Spinal cord (tissue), 10 donors: ENCODE data around the gene AGPAT2. TPM values are rescaled to one million over a fixed set of nuclear protein-coding genes. Genes with fewer than 3 reads are reported as not detected.

Experiments
- DNase-seq, 6 donors: peaks; one replicate each; pipeline versions ENCODE4 v3.0.0 to v3.0.0-alpha.2; 2013 to 2015; ENCODE audit warnings: low spot score in 6 of 6, low read depth in 4 of 6
- H3K27ac ChIP-seq: one replicate; pipeline ENCODE4 v1.5.1; 2013; ENCODE audit warnings: low read depth, low read length, control low read depth
- H3K27me3 ChIP-seq: one replicate; pipeline ENCODE4 v1.6.1; 2013; ENCODE audit warnings: low read length; ENCODE audit not compliant: control insufficient read depth, insufficient read depth
- H3K36me3 ChIP-seq: one replicate; pipeline ENCODE4 v1.6.1; 2013; ENCODE audit warnings: low read length; ENCODE audit not compliant: control insufficient read depth, insufficient read depth
- H3K4me1 ChIP-seq: one replicate; pipeline ENCODE4 v1.6.1; 2013; ENCODE audit warnings: low read length; ENCODE audit not compliant: control insufficient read depth, insufficient read depth
- H3K4me3 ChIP-seq: one replicate; pipeline ENCODE4 v1.5.1; 2013; ENCODE audit warnings: low read depth, low read length, control low read depth
- H3K9me3 ChIP-seq: one replicate; pipeline ENCODE4 v1.6.1; 2013; ENCODE audit warnings: low read length; ENCODE audit not compliant: control insufficient read depth, insufficient read depth
- WGBS: methylation state at CpG from one replicate; pipeline ENCODE4 v1.1.5; 2013; ENCODE audit warnings: missing lambda C conversion rate; ENCODE audit not compliant: insufficient coverage; 5-methylcytosine and 5-hydroxymethylcytosine counted together
- polyA plus RNA-seq, 2 donors: library from polyadenylated mRNA; unstranded; fragments of 120-200 nt; gene quantifications; one replicate each; pipeline ENCODE4 v1.2.1, GENCODE V29; 2013; ENCODE audit not compliant: insufficient read length in 2 of 2
- total RNA-seq, 2 donors: library from RNA; depleted of rRNA in 1 of 2; stranded (reverse); fragments of 120-200 nt in 1 of 2; fragments of >200 nt in 1 of 2; gene quantifications; one replicate each; pipeline versions ENCODE4 v1.2.3 to v1.2.4, GENCODE V29; 2013 to 2014
- donor health status: healthy.

The AGPAT2 gene
- total and polyA plus RNA-seq, 4 donors, result 8.7 to 14.3 (median 10.1) TPM

GRCh38 chr9:136696502-136696901, 9.2 kb upstream of the AGPAT2 start:
- Histone ChIP-seq H3K36me3 (peaks cover 3% of the 10 kb centered on the region), H3K27me3 (no peaks in the 10 kb centered on the region), H3K27ac (no peak overlapping the region), H3K9me3 (no peaks in the 10 kb centered on the region), H3K4me3 (no peak overlapping the region), H3K4me1 (peaks cover 25% of the 10 kb centered on the region)
- DNase-seq, result no peak
- 50% methylated on average over 7 of the region's 9 CpGs for WGBS

GRCh38 chr9:136695955-136696354, 8.7 kb upstream of the AGPAT2 start:
- no peak for DNase-seq
- H3K9me3 ChIP-seq, result no peaks in the 10 kb centered on the region
- H3K4me3 ChIP-seq, result no peak overlapping the region
- peaks cover 25% of the 10 kb centered on the region for H3K4me1 ChIP-seq
- H3K27me3 ChIP-seq, result no peaks in the 10 kb centered on the region
- peaks cover 3% of the 10 kb centered on the region for H3K36me3 ChIP-seq
- WGBS, result 71% methylated on average over 21 of the region's 23 CpGs
- no peak overlapping the region for H3K27ac ChIP-seq

GRCh38 chr9:136695435-136695895, 8.2 kb upstream of the AGPAT2 start:
- DNase-seq, result peak in 1 of 6 donors; percentile 30
- Histone ChIP-seq H3K27ac (no peak overlapping the region), H3K9me3 (no peaks in the 10 kb centered on the region), H3K4me3 (no peak overlapping the region), H3K36me3 (peaks cover 3% of the 10 kb centered on the region), H3K4me1 (peaks cover 25% of the 10 kb centered on the region), H3K27me3 (no peaks in the 10 kb centered on the region)
- WGBS, result 55% methylated on average over 10 of the region's 10 CpGs

- H3K36me3 ChIP-seq, result peaks cover 3% of the 10 kb centered on the region
- H3K4me3 ChIP-seq, result no peak overlapping the region
- H3K27me3 ChIP-seq, result no peaks in the 10 kb centered on the region
- peaks cover 25% of the 10 kb centered on the region for H3K4me1 ChIP-seq
- DNase-seq, result no peak
- no peaks in the 10 kb centered on the region for H3K9me3 ChIP-seq
- H3K27ac ChIP-seq, result no peak overlapping the region
- WGBS, result 90% methylated on average over 4 of the region's 11 CpGs
Observed at GRCh38 chr9:136694872-136695247, 7.6 kb upstream of the AGPAT2 start.

- Histone ChIP-seq H3K4me3 (no peak overlapping the region), H3K9me3 (no peaks in the 10 kb centered on the region), H3K27me3 (no peaks in the 10 kb centered on the region), H3K4me1 (peaks cover 25% of the 10 kb centered on the region), H3K27ac (no peak overlapping the region), H3K36me3 (peaks cover 3% of the 10 kb centered on the region)
- WGBS, result 42% methylated on average over 28 of the region's 32 CpGs
- no peak for DNase-seq
Observed at GRCh38 chr9:136694163-136694871, 7.1 kb upstream of the AGPAT2 start.

GRCh38 chr9:136693490-136694162, 6.4 kb upstream of the AGPAT2 start:
- peaks cover 3% of the 10 kb centered on the region for H3K36me3 ChIP-seq
- no peak overlapping the region for H3K27ac ChIP-seq
- H3K9me3 ChIP-seq, result no peaks in the 10 kb centered on the region
- 84% methylated on average over 8 of the region's 15 CpGs for WGBS
- H3K4me1 ChIP-seq, result peaks cover 25% of the 10 kb centered on the region
- no peak overlapping the region for H3K4me3 ChIP-seq
- no peak for DNase-seq
- no peaks in the 10 kb centered on the region for H3K27me3 ChIP-seq

GRCh38 chr9:136693135-136693489, 5.9 kb upstream of the AGPAT2 start:
- no peak for DNase-seq
- 75% methylated on average over 9 of the region's 14 CpGs for WGBS

GRCh38 chr9:136692185-136693134, 5.2 kb upstream of the AGPAT2 start:
- no peak for DNase-seq
- H3K4me3 ChIP-seq, result no peak overlapping the region
- 83% methylated on average over 41 of the region's 46 CpGs for WGBS
- peaks cover 3% of the 10 kb centered on the region for H3K27me3 ChIP-seq
- H3K27ac ChIP-seq, result no peak overlapping the region
- H3K4me1 ChIP-seq, result peaks cover 33% of the 10 kb centered on the region
- H3K9me3 ChIP-seq, result no peaks in the 10 kb centered on the region
- peaks cover 3% of the 10 kb centered on the region for H3K36me3 ChIP-seq

More at GRCh38 chr9:136693135-136693489, 5.9 kb upstream of the AGPAT2 start:
- no peak overlapping the region for H3K4me3 ChIP-seq
- peaks cover 3% of the 10 kb centered on the region for H3K36me3 ChIP-seq
- no peak overlapping the region for H3K27ac ChIP-seq
- peaks cover 27% of the 10 kb centered on the region for H3K4me1 ChIP-seq
- no peaks in the 10 kb centered on the region for H3K9me3 ChIP-seq
- no peaks in the 10 kb centered on the region for H3K27me3 ChIP-seq

GRCh38 chr9:136691316-136692184, 4.3 kb upstream of the AGPAT2 start:
- no peak overlapping the region for H3K27ac ChIP-seq
- H3K4me1 ChIP-seq, result peaks cover 36% of the 10 kb centered on the region
- H3K9me3 ChIP-seq, result no peaks in the 10 kb centered on the region
- peaks cover 7% of the 10 kb centered on the region for H3K27me3 ChIP-seq
- 72% methylated on average over 29 of the region's 29 CpGs for WGBS
- DNase-seq, result no peak
- peaks cover 3% of the 10 kb centered on the region for H3K36me3 ChIP-seq
- no peak overlapping the region for H3K4me3 ChIP-seq
